B cell (primary cell): ENCODE data around the gene STX8. TPM values are rescaled to one million over a fixed set of nuclear protein-coding genes. Genes with fewer than 3 reads are reported as not detected.

Experiments
- ATAC-seq: fragments of 200-7000 bp; cut with Tn5 transposase; one replicate; pipeline ENCODE4 v1.10.0; 2021; ENCODE audit warnings: low read depth, mild to moderate bottlenecking, moderate number of reproducible peaks, moderate library complexity
- CTCF ChIA-PET: fragments of 350-600 bp; sonication (Branson Sonifier 250); formaldehyde crosslinking; loops from one replicate; lab custom pipeline; 2021; ENCODE audit warnings: antibody characterized with exemption, inconsistent platforms; lab: Charles Lee
- POLR2A ChIA-PET: fragments of 350-600 bp; sonication (Branson Sonifier 250); formaldehyde crosslinking; loops from one replicate; lab custom pipeline; 2021; ENCODE audit warnings: antibody characterized with exemption; lab: Charles Lee
- DNase-seq: peaks from one replicate; pipeline ENCODE4 v3.0.0; 2013
- H2AFZ ChIP-seq: 2 replicates; pipeline ENCODE4 v1.6.1; 2012; ENCODE audit warnings: mild to moderate bottlenecking, low read depth, low read length; ENCODE audit not compliant: insufficient read depth, poor library complexity, severe bottlenecking
- H3K27ac ChIP-seq, 2 donors: 1 replicate in 1 of 2; 2 replicates in 1 of 2; pipeline ENCODE4 v1.5.1; 2012 to 2013; ENCODE audit warnings: low read length in 2 of 2, mild to moderate bottlenecking in 2 of 2, moderate library complexity in 1 of 2
- H3K27me3 ChIP-seq, 4 experiments: fragments of 200-600 bp in 1 of 4; sonication (generic) in 1 of 4; replicated peaks in 1 of 4; 1 replicate in 2 of 4; 2 replicates in 2 of 4; pipeline versions ENCODE4 v1.6.1 to v1.7.0; 2013 to 2016; ENCODE audit warnings: low read length in 3 of 4, mild to moderate bottlenecking in 2 of 4, mixed read lengths in 1 of 4, moderate library complexity in 1 of 4; ENCODE audit not compliant: insufficient read depth in 4 of 4, control insufficient read depth in 3 of 4; ENCODE audit errors: control extremely low read depth in 1 of 4
- H3K36me3 ChIP-seq, 2 experiments: replicated peaks in 1 of 2; 1 replicate in 1 of 2; 2 replicates in 1 of 2; pipeline versions ENCODE4 v1.6.1 to v1.7.1; 2013; ENCODE audit warnings: low read length in 1 of 2; ENCODE audit not compliant: insufficient read depth in 2 of 2, control insufficient read depth in 1 of 2; ENCODE audit errors: control extremely low read depth in 1 of 2, extremely low read depth in 1 of 2
- H3K4me1 ChIP-seq, 2 donors: fragments of 200-600 bp in 1 of 2; sonication (generic) in 1 of 2; 1 replicate in 1 of 2; 2 replicates in 1 of 2; pipeline versions ENCODE4 v1.5.1 to v1.6.1; 2013 to 2017; ENCODE audit warnings: low read length in 2 of 2; ENCODE audit not compliant: control insufficient read depth in 2 of 2, insufficient read depth in 2 of 2
- H3K4me2 ChIP-seq: replicated peaks from 2 replicates; pipeline ENCODE3; 2012; ENCODE audit warnings: mild to moderate bottlenecking, low read depth, low read length; ENCODE audit not compliant: poor library complexity, severe bottlenecking
- H3K4me3 ChIP-seq, 5 experiments: fragments of 200-600 bp in 1 of 5; sonication (generic) in 1 of 5; 1 replicate in 3 of 5; 2 replicates in 2 of 5; pipeline versions ENCODE4 v1.5.1 to v1.7.0; 2011 to 2016; ENCODE audit warnings: low read length in 4 of 5, mild to moderate bottlenecking in 4 of 5, low read depth in 2 of 5, control low read depth in 1 of 5, moderate library complexity in 1 of 5; ENCODE audit not compliant: insufficient read depth in 1 of 5; ENCODE audit errors: control extremely low read depth in 1 of 5, extremely low read depth in 1 of 5
- H3K79me2 ChIP-seq: fragments of 200-600 bp; sonication (generic); one replicate; pipeline ENCODE4 v1.6.0; 2016; ENCODE audit warnings: low read length; ENCODE audit not compliant: control insufficient read depth, insufficient read depth
- H3K9ac ChIP-seq: fragments of 200-600 bp; sonication (generic); 2 replicates; pipeline ENCODE4 v1.6.1; 2017; ENCODE audit warnings: mild to moderate bottlenecking, low read length, moderate library complexity
- H3K9me3 ChIP-seq, 3 donors: one replicate each; pipeline versions ENCODE4 v1.6.1 to v1.7.1; 2013; ENCODE audit warnings: low read length in 2 of 3; ENCODE audit not compliant: control insufficient read depth in 2 of 3, insufficient read depth in 1 of 3; ENCODE audit errors: control extremely low read depth in 1 of 3
- H4K20me1 ChIP-seq: 2 replicates; pipeline ENCODE4 v1.6.0; 2012; ENCODE audit warnings: mild to moderate bottlenecking, low read length; ENCODE audit not compliant: insufficient read depth, control insufficient read depth, poor library complexity, severe bottlenecking
- H3K27ac Mint-ChIP-seq: one replicate; pipeline ENCODE4 v1.8.0; 2021; ENCODE audit warnings: mixed read lengths
- H3K27me3 Mint-ChIP-seq: one replicate; pipeline ENCODE4 v1.8.0; 2021; ENCODE audit warnings: mixed read lengths
- H3K4me1 Mint-ChIP-seq: one replicate; pipeline ENCODE4 v1.8.0; 2021; ENCODE audit warnings: mixed read lengths
- H3K4me3 Mint-ChIP-seq: one replicate; pipeline ENCODE4 v1.8.0; 2021; ENCODE audit warnings: mixed read lengths
- H3K9me3 Mint-ChIP-seq: one replicate; pipeline ENCODE4 v1.8.0; 2022; ENCODE audit warnings: mixed read lengths; ENCODE audit not compliant: insufficient read depth
- EZH2 ChIP-seq: IDR thresholded peaks from 2 replicates; pipeline ENCODE4 v1.6.1; 2012; ENCODE audit warnings: borderline replicate concordance, low read depth, mild to moderate bottlenecking, moderate library complexity, low read length; ENCODE audit not compliant: insufficient read depth, poor library complexity, severe bottlenecking
- WGBS: methylation state at CpG from one replicate; pipeline ENCODE4 v1.1.5; 2013; ENCODE audit warnings: missing lambda C conversion rate; ENCODE audit not compliant: insufficient coverage; 5-methylcytosine and 5-hydroxymethylcytosine counted together
- intact Hi-C: fragments of 100-400 bp; cut with micrococcal nuclease; formaldehyde crosslinking; loops from one replicate; pipeline ENCODE4 v1.10.0; 2022
- polyA plus RNA-seq: library from polyadenylated mRNA; depleted of rRNA; stranded (reverse); fragments of >200 nt; gene quantifications from 2 replicates; pipeline ENCODE4 v1.2.3, GENCODE V29; 2012
- total RNA-seq, 2 donors: library from RNA; stranded (reverse); fragments of 120-200 nt in 1 of 2; gene quantifications; 1 replicate in 1 of 2; 2 replicates in 1 of 2; pipeline versions ENCODE4 v1.2.3 to v1.2.4, GENCODE V29; 2013 to 2022
- TF ChIP-seq, protein P1 (sequence below): fragments of 200-600 bp; IDR thresholded peaks from one replicate; pipeline ENCODE4 v1.8.0; 2022; ENCODE audit warnings: antibody characterized with exemption, mild to moderate bottlenecking

Gene STX8
- total and polyA plus RNA-seq, 2 donors (not counting 1 experiment from before 2014, with no cell fraction given), result 35.8 to 61.5 TPM

DNA sequence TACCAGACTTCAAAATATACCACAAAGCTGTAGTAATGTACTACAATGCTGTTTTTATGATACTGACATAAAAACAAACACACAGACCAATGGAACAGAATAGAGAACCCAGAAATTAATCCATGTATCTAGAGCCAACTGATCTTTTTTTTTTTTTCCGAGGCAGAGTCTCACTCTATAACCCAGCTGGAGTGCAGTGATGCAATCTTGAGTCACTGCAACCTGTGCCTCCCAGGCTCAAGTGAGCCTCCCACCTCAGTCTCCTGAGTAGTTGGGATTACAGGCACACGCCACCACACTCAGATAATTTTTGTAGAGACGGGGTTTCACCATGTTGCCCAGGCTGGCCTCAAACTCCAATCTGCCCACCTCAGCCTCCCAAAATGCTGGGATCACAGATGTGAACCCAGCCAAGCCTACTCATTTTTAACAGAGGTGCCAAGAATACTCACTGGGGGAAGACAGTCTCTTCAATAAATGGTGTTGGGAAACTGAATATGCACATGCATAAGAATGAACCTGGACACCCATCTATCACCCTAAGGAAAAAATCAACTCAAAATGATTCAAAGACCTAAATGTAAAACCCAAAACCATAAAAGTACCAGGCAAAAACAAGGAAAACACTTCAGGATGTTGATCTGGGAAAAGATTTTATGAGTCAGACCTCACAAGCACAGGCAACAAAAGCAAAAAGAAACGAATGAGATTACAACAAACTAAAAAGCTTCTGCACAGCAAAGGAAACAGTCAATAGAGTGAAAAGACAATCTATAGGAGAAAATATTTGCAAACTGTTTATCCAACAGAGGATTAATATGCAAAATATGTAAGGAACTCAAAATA is 63.1 kb downstream of the STX8 start:
- H3K27ac ChIP-seq, result no peak overlapping the region
- intact Hi-C loops, result no loop called here
- no peaks in the 10 kb centered on the region for H3K4me1 ChIP-seq
- H3K79me2 ChIP-seq, result peaks cover 30% of the 10 kb centered on the region
- 100% methylated on average over 1 of the region's 4 CpGs for WGBS
- TF ChIP-seq EZH2, result no peak
- TF ChIP-seq, protein P1, sequence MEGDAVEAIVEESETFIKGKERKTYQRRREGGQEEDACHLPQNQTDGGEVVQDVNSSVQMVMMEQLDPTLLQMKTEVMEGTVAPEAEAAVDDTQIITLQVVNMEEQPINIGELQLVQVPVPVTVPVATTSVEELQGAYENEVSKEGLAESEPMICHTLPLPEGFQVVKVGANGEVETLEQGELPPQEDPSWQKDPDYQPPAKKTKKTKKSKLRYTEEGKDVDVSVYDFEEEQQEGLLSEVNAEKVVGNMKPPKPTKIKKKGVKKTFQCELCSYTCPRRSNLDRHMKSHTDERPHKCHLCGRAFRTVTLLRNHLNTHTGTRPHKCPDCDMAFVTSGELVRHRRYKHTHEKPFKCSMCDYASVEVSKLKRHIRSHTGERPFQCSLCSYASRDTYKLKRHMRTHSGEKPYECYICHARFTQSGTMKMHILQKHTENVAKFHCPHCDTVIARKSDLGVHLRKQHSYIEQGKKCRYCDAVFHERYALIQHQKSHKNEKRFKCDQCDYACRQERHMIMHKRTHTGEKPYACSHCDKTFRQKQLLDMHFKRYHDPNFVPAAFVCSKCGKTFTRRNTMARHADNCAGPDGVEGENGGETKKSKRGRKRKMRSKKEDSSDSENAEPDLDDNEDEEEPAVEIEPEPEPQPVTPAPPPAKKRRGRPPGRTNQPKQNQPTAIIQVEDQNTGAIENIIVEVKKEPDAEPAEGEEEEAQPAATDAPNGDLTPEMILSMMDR, result no peak
- H3K9me3 Mint-ChIP-seq, result peaks cover 12% of the 10 kb centered on the region
- no peaks in the 10 kb centered on the region for H3K36me3 ChIP-seq
- no peaks in the 10 kb centered on the region for H3K27me3 ChIP-seq
- no peak overlapping the region for H3K4me3 ChIP-seq
- no peak overlapping the region for H3K27ac Mint-ChIP-seq
- H3K9me3 ChIP-seq, result peaks cover 9 to 21% (median 13%) of the 10 kb centered on the region in 3 donors
- no peaks in the 10 kb centered on the region for H3K27me3 Mint-ChIP-seq
- H2AFZ ChIP-seq, result no peak overlapping the region
- no peak overlapping the region for H3K9ac ChIP-seq
- ChIA-PET CTCF (no interaction called here), POLR2A (interaction anchor here (0.6 kb wide), 1 partner anchor 48 kb away, joined by 3 read pairs; no protein-coding TSS in a partner anchor)
- no peak overlapping the region for H3K4me3 Mint-ChIP-seq
- H3K4me2 ChIP-seq, result no peak overlapping the region
- DNase-seq, result no peak
- no peak for ATAC-seq
- no peaks in the 10 kb centered on the region for H3K4me1 Mint-ChIP-seq
- H4K20me1 ChIP-seq, result peaks cover 2% of the 10 kb centered on the region

DNA sequence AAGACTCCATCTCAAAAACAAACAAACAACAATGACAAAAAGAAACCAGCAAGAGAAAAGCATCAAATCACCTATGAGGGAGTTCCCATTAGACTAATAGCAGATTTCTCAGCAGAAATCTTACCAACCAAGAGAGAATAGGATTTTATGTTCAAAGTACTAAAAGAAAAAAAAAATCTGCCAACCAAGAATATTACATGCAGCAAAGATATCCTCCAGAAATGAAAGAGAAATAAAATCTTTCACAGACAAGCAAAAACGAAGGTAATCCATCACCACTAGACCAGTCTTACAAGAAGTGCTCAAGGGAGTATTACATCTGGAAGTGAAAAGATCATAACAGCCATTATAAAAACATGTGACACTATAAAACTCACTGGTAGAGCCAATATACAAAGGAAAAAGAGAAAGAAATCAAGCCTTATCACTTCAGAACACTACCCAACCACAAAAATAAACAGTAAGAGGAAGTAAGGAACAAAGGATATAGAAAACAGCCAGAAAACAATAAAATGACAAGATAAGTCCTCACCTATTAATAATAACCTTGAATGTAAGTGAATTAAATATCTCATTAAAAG is 66.3 kb downstream of the STX8 start:
- POLR2A ChIA-PET, result no interaction called here
- H4K20me1 ChIP-seq, result peaks cover 8% of the 10 kb centered on the region
- H3K27me3 Mint-ChIP-seq, result no peaks in the 10 kb centered on the region
- CTCF ChIA-PET, result no interaction called here
- no peak overlapping the region for H2AFZ ChIP-seq
- peaks cover 9 to 24% (median 22%) of the 10 kb centered on the region in 3 donors for H3K9me3 ChIP-seq
- H3K36me3 ChIP-seq, result no peaks in the 10 kb centered on the region
- H3K27ac Mint-ChIP-seq, result no peak overlapping the region
- no peaks in the 10 kb centered on the region for H3K27me3 ChIP-seq
- no peak overlapping the region for H3K4me2 ChIP-seq
- no peaks in the 10 kb centered on the region for H3K4me1 ChIP-seq
- no peaks in the 10 kb centered on the region for H3K4me1 Mint-ChIP-seq
- no peak for ATAC-seq
- no peak for DNase-seq
- peaks cover 12% of the 10 kb centered on the region for H3K9me3 Mint-ChIP-seq
- TF ChIP-seq, protein P1, result no peak
- TF ChIP-seq EZH2, result no peak
- no peak overlapping the region for H3K9ac ChIP-seq
- H3K79me2 ChIP-seq, result peaks cover 36% of the 10 kb centered on the region
- no CpG with 5 or more reads among the region's 1 CpG for WGBS
- no peak overlapping the region for H3K4me3 ChIP-seq
- H3K27ac ChIP-seq, result no peak overlapping the region
- intact Hi-C loops, result no loop called here
- no peak overlapping the region for H3K4me3 Mint-ChIP-seq
